Karpas-422 (cell line): ENCODE measurements around the gene PLG. TPM values are rescaled to one million over a fixed set of nuclear protein-coding genes. Genes with fewer than 3 reads are reported as not detected.
"Not testable (repeated sequence)": the region's sequence is repeated elsewhere in the genome, so short reads cannot be mapped to it uniquely, and the experiment has no call there.

Experiments used
- DNase-seq: peaks from one replicate; pipeline ENCODE4 v3.0.0-alpha.2; 2015
- H2AFZ ChIP-seq: fragments of 200-600 bp; sonication (generic); 2 replicates; pipeline ENCODE4 v1.6.1; 2014; ENCODE audit warnings: antibody characterized with exemption, low read length, mixed read lengths
- H3K27ac ChIP-seq: fragments of 200-600 bp; sonication (generic); 2 replicates; pipeline ENCODE4 v1.5.1; 2014; ENCODE audit warnings: mild to moderate bottlenecking, low read length, moderate library complexity
- H3K27me3 ChIP-seq: fragments of 200-600 bp; sonication (generic); 2 replicates; pipeline ENCODE4 v1.6.1; 2014; ENCODE audit warnings: low read length, mixed read lengths
- H3K36me3 ChIP-seq: fragments of 200-600 bp; sonication (generic); 2 replicates; pipeline ENCODE4 v1.6.1; 2014; ENCODE audit warnings: low read length, mixed read lengths; ENCODE audit not compliant: insufficient read depth
- H3K4me1 ChIP-seq: fragments of 200-600 bp; sonication (generic); 2 replicates; pipeline ENCODE4 v1.6.1; 2014; ENCODE audit warnings: mild to moderate bottlenecking, low read length, mixed read lengths
- H3K4me2 ChIP-seq: fragments of 200-600 bp; sonication (generic); 2 replicates; pipeline ENCODE4 v1.6.1; 2014; ENCODE audit warnings: low read length, low read depth, mild to moderate bottlenecking; ENCODE audit not compliant: poor library complexity, severe bottlenecking
- H3K4me3 ChIP-seq: fragments of 200-600 bp; sonication (generic); 2 replicates; pipeline ENCODE4 v1.5.1; 2014; ENCODE audit warnings: mild to moderate bottlenecking, antibody characterized with exemption, low read length, mixed read lengths
- H3K79me2 ChIP-seq: fragments of 200-600 bp; sonication (generic); 2 replicates; pipeline ENCODE4 v1.6.1; 2014; ENCODE audit warnings: mild to moderate bottlenecking, low read length, mixed read lengths
- H3K9ac ChIP-seq: fragments of 200-600 bp; sonication (generic); 2 replicates; pipeline ENCODE4 v1.6.0; 2014; ENCODE audit warnings: low read length
- H3K9me2 ChIP-seq: fragments of 200-600 bp; sonication (generic), shearing (Covaris generic); replicated peaks from 2 replicates; pipeline ENCODE4 v1.6.0; 2014; ENCODE audit warnings: mild to moderate bottlenecking, low read length, moderate library complexity; ENCODE audit not compliant: insufficient read depth
- H3K9me3 ChIP-seq: fragments of 300-700, 200-600 bp; sonication (generic); 2 replicates; pipeline ENCODE4 v1.6.1; 2014; ENCODE audit warnings: low read length, mixed read lengths
- H4K20me1 ChIP-seq: fragments of 200-600 bp; sonication (generic); 2 replicates; pipeline ENCODE4 v1.6.1; 2014; ENCODE audit warnings: mild to moderate bottlenecking, antibody characterized with exemption, low read length, low read depth; ENCODE audit not compliant: insufficient read depth
- total RNA-seq: library from RNA; depleted of rRNA; stranded (reverse); fragments of >200 nt; shearing (Covaris generic); gene quantifications from 2 replicates; pipeline ENCODE4 v1.2.3, GENCODE V29; 2014; ENCODE audit warnings: low replicate concordance; rRNA removed

The PLG gene
- total RNA-seq, 1 experiment from 2014 or later = not detected

- H3K9ac ChIP-seq = no peak overlapping the region
- H3K9me2 ChIP-seq = no peaks in the 10 kb centered on the region
- no peaks in the 10 kb centered on the region for H3K9me3 ChIP-seq
- H2AFZ ChIP-seq = no peak overlapping the region
- no peaks in the 10 kb centered on the region for H3K27me3 ChIP-seq
- H3K4me3 ChIP-seq = no peak overlapping the region
- H3K36me3 ChIP-seq = no peaks in the 10 kb centered on the region
- H3K79me2 ChIP-seq = no peaks in the 10 kb centered on the region
- no peak for DNase-seq
- H4K20me1 ChIP-seq = no peaks in the 10 kb centered on the region
- no peak overlapping the region for H3K27ac ChIP-seq
- H3K4me2 ChIP-seq = no peak overlapping the region
- H3K4me1 ChIP-seq = no peaks in the 10 kb centered on the region
These were observed 91.6 kb downstream of the PLG start for GRCh38 chr6:160793652-160794051.

- DNase-seq = no peak
- Histone ChIP-seq H3K4me2 (no peak overlapping the region), H3K27ac (no peak overlapping the region), H4K20me1 (no peaks in the 10 kb centered on the region), H3K9me2 (no peaks in the 10 kb centered on the region), H3K4me1 (no peaks in the 10 kb centered on the region), H3K27me3 (no peaks in the 10 kb centered on the region), H3K9ac (no peak overlapping the region), H3K79me2 (no peaks in the 10 kb centered on the region), H3K4me3 (no peak overlapping the region), H2AFZ (no peak overlapping the region), H3K9me3 (no peaks in the 10 kb centered on the region), H3K36me3 (no peaks in the 10 kb centered on the region)
These were observed 93.7 kb downstream of the PLG start for GRCh38 chr6:160795721-160796120.

- no peaks in the 10 kb centered on the region for H3K9me3 ChIP-seq
- DNase-seq = no peak
These were observed 96.6 kb downstream of the PLG start for GRCh38 chr6:160798625-160799024.

GRCh38 chr6:160799801-160800506 lies 97.9 kb downstream of the PLG start:
- Histone ChIP-seq H3K4me1 (no peaks in the 10 kb centered on the region), H4K20me1 (no peaks in the 10 kb centered on the region), H3K79me2 (no peaks in the 10 kb centered on the region), H3K4me3 (no peak overlapping the region), H3K27me3 (no peaks in the 10 kb centered on the region), H2AFZ (no peak overlapping the region), H3K9ac (no peak overlapping the region), H3K9me3 (no peaks in the 10 kb centered on the region), H3K4me2 (no peak overlapping the region), H3K9me2 (no peaks in the 10 kb centered on the region), H3K27ac (no peak overlapping the region), H3K36me3 (no peaks in the 10 kb centered on the region)
- no peak for DNase-seq

More at GRCh38 chr6:160798625-160799024, 96.6 kb downstream of the PLG start:
- no peak overlapping the region for H3K4me2 ChIP-seq
- H3K27ac ChIP-seq = no peak overlapping the region
- no peaks in the 10 kb centered on the region for H4K20me1 ChIP-seq
- no peak overlapping the region for H3K4me3 ChIP-seq
- H3K79me2 ChIP-seq = no peaks in the 10 kb centered on the region
- H3K9ac ChIP-seq = no peak overlapping the region
- H3K27me3 ChIP-seq = no peaks in the 10 kb centered on the region
- no peaks in the 10 kb centered on the region for H3K9me2 ChIP-seq
- no peaks in the 10 kb centered on the region for H3K36me3 ChIP-seq
- H2AFZ ChIP-seq = no peak overlapping the region
- H3K4me1 ChIP-seq = no peaks in the 10 kb centered on the region

GRCh38 chr6:160801418-160801817 lies 99.4 kb downstream of the PLG start:
- Histone ChIP-seq H2AFZ (no peak overlapping the region), H3K4me2 (no peak overlapping the region), H3K9me3 (no peaks in the 10 kb centered on the region), H3K4me1 (no peaks in the 10 kb centered on the region), H3K4me3 (no peak overlapping the region), H3K9me2 (no peaks in the 10 kb centered on the region), H3K27me3 (no peaks in the 10 kb centered on the region), H3K27ac (no peak overlapping the region), H4K20me1 (no peaks in the 10 kb centered on the region), H3K9ac (no peak overlapping the region), H3K36me3 (no peaks in the 10 kb centered on the region), H3K79me2 (no peaks in the 10 kb centered on the region)
- DNase-seq = no peak

- H3K79me2 ChIP-seq, H2AFZ ChIP-seq, DNase-seq, H3K36me3 ChIP-seq, H3K9ac ChIP-seq, H4K20me1 ChIP-seq, H3K27me3 ChIP-seq, H3K9me3 ChIP-seq, H3K4me2 ChIP-seq, H3K4me3 ChIP-seq, H3K4me1 ChIP-seq, H3K27ac ChIP-seq, H3K9me2 ChIP-seq: not testable (repeated sequence)
These were observed 100.0 kb downstream of the PLG start for GRCh38 chr6:160802049-160802448.

Other genes with a start within 250 kb of the PLG start
- not detected in 2 replicates for gene LPA, start 38.0 kb upstream of the PLG start, total RNA-seq